Adrenal gland (tissue), 12 donors: ENCODE data around the gene DAPK2. TPM values are rescaled to one million over a fixed set of nuclear protein-coding genes. Genes with fewer than 3 reads are reported as not detected.
A peak's percentile ranks its signal among the peaks of the same experiment; 100 is the strongest.

Source experiments
- DNase-seq, 7 donors: peaks; one replicate each; pipeline ENCODE4 v3.0.0-alpha.2; 2019 to 2020
- H3K27ac ChIP-seq, 5 donors: fragments of 200-600 bp; sonication (generic) in 4 of 5; 1 replicate in 3 of 5; 2 replicates in 2 of 5; pipeline versions ENCODE4 v1.5.1 to v1.8.0; 2016 to 2020; ENCODE audit warnings: mild to moderate bottlenecking in 1 of 5
- H3K27me3 ChIP-seq: fragments of 200-600 bp; 2 replicates; pipeline ENCODE4 v1.8.0; 2021
- H3K36me3 ChIP-seq, 2 donors: fragments of 200-600 bp; replicated peaks in 1 of 2; 1 replicate in 1 of 2; 2 replicates in 1 of 2; pipeline versions ENCODE4 v1.5.1 to v1.8.0; 2018 to 2022
- H3K4me1 ChIP-seq, 2 donors: fragments of 200-600 bp; replicated peaks in 1 of 2; 1 replicate in 1 of 2; 2 replicates in 1 of 2; pipeline versions ENCODE4 v1.5.1 to v1.8.0; 2018 to 2021
- H3K4me3 ChIP-seq, 4 donors: fragments of 200-600 bp; sonication (generic) in 3 of 4; one replicate each; pipeline ENCODE4 v1.5.1; 2016 to 2018
- H3K9me3 ChIP-seq, 3 donors: fragments of 200-600 bp; sonication (generic) in 1 of 3; replicated peaks in 1 of 3; 1 replicate in 2 of 3; 2 replicates in 1 of 3; pipeline versions ENCODE4 v1.5.1 to v1.8.0; 2016 to 2021
- POLR2A ChIP-seq, 2 donors: fragments of 450-650 bp; IDR thresholded peaks; one replicate each; pipeline ENCODE4 v1.6.1; 2017; ENCODE audit warnings: antibody characterized with exemption in 2 of 2, mild to moderate bottlenecking in 2 of 2, moderate library complexity in 1 of 2
- WGBS, 4 donors: extraction: QIAGEN DNeasy Blood & Tissue Kit in 2 of 4; methylation state at CpG; one replicate each; pipeline versions ENCODE4 v1.1.5 to v1.1.7; 2013 to 2017; 5-methylcytosine and 5-hydroxymethylcytosine counted together
- intact Hi-C, 2 donors: fragments of 100-400 bp; cut with DNase I; formaldehyde crosslinking; loops; one replicate each; pipeline versions ENCODE4 v1.14.1 to v1.15.0; 2022 to 2023
- polyA plus RNA-seq, 3 donors: library from polyadenylated mRNA; stranded (reverse); fragments of 200-250 nt in 2 of 3; fragments of 350-450 nt in 1 of 3; fragmentation: Illumina TruSeq in 1 of 3; extraction: RNeasy Lipid Tissue Mini Kit (QIAGEN cat#74804) in 1 of 3; gene quantifications; one replicate each; pipeline ENCODE4 v1.2.3, GENCODE V29; 2013 to 2014
- total RNA-seq, 9 donors: library from RNA; depleted of rRNA in 4 of 9; stranded (reverse); fragments of >200 nt in 4 of 9; fragments of 120-200 nt in 1 of 9; fragmentation: NEBNext Ultra II Directional in 1 of 9; extraction: Animal tissue kit (Norgen Biotek cat#: 25700) in 1 of 9; gene quantifications; one replicate each; pipeline versions ENCODE4 v1.1.0 to v1.2.4, GENCODE V29; 2013 to 2023
- TF ChIP-seq, protein P1 (sequence below), 6 experiments: fragments of 450-650 bp in 4 of 6; fragments of 200-600 bp in 2 of 6; sonication (generic) in 1 of 6; IDR thresholded peaks; 1 replicate in 5 of 6; 2 replicates in 1 of 6; pipeline versions ENCODE4 v1.5.1 to v1.8.0; 2016 to 2021; ENCODE audit warnings: antibody characterized with exemption in 6 of 6, mild to moderate bottlenecking in 2 of 6, moderate library complexity in 1 of 6
- donor health status: healthy with polysubstance abuse.
- donor health status: Bipolar disorder and iron deficiency.
- donor health status: DM: yes; HTN: yes; CAD: no.
- donor health status: DM: no; HTN: no; CAD: no.
- donor health status: DM: no; HTN: no; CAD: no.
- donor health status: DM: yes; HTN: yes; CAD: no.

DAPK2 gene
- total and polyA plus RNA-seq, 12 donors, result 0.97 to 8.7 (median 6.1) TPM

DNA sequence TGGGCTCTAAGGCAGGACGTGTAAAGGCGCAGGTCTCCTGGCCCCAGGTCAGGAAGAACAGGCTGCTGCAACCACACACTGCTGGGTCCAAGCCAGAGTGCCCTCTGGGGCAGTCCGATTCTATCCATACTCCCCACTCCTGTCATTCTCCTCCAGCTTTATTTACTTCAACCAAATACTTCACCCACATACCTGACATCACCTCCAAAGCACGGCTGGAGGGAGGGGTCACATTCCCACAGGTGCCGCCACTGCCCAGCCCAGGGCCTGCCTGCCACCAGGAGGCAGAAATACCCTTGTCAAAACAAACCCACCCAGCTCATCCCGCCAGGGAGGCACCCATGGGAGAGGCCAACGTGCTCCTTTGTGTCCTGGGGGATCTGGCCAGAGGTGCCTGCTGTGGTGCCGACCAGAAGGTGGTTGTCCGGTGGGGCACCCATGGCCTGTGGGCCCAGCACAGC lies 100.4 kb downstream of the DAPK2 start:
- 85 to 91% (median 88%) methylated on average over 5 to 9 of the region's 9 CpGs for WGBS, 4 donors
- Histone ChIP-seq H3K27me3 (no peaks in the 10 kb centered on the region), H3K27ac (no peak overlapping the region), H3K9me3 (no peaks in the 10 kb centered on the region), H3K4me3 (no peak overlapping the region), H3K4me1 (peaks cover 11 to 13% of the 10 kb centered on the region in 2 donors), H3K36me3 (no peaks in the 10 kb centered on the region)
- intact Hi-C loops, result no loop called here
- TF ChIP-seq, protein P1, sequence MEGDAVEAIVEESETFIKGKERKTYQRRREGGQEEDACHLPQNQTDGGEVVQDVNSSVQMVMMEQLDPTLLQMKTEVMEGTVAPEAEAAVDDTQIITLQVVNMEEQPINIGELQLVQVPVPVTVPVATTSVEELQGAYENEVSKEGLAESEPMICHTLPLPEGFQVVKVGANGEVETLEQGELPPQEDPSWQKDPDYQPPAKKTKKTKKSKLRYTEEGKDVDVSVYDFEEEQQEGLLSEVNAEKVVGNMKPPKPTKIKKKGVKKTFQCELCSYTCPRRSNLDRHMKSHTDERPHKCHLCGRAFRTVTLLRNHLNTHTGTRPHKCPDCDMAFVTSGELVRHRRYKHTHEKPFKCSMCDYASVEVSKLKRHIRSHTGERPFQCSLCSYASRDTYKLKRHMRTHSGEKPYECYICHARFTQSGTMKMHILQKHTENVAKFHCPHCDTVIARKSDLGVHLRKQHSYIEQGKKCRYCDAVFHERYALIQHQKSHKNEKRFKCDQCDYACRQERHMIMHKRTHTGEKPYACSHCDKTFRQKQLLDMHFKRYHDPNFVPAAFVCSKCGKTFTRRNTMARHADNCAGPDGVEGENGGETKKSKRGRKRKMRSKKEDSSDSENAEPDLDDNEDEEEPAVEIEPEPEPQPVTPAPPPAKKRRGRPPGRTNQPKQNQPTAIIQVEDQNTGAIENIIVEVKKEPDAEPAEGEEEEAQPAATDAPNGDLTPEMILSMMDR (IDR thresholded peaks at IDR 0.05), result no peak
- TF ChIP-seq POLR2A (IDR thresholded peaks at IDR 0.05), result no peak
- DNase-seq, result peak in 3 of 7 donors; percentile 13 to 23 (median 18)

DNA sequence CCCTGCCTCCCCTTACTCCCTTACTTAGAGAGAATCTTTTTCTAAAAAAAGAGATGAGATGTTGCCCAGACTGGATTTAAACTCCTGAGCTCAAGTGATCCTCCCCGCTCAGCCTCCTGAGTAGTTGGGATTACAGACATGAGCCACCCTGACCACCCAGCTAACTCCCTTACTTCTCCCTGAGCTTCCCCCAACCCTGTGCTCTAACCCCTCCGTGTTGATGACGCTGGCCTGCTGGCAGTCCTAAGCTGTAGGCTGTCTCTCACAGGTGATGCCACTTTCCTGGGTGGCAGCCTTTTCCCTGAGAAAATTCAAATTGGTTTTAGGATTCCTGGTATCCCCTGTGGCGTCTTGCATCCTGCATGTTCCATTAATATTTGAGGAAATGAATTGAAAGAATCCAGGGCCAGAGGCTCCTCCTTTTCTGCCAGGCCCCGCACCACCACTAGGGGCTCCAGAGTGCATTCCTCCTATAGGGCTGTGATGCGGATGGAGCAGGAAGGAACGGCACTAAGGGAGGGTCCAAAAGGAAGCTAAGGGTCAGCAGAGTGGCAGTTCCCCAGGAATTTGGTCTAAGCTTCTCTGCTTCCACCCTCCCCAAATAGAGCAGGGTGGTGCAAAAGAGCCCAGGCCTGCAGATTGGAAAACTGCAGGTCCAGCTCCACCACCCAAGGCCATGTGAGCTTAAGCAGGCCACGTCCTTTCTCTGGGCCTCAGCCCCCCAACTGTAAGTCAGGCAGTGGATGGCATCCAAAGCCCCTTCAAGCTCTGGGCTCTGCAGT lies 101.1 kb downstream of the DAPK2 start:
- H3K9me3 ChIP-seq, result no peaks in the 10 kb centered on the region

DNA sequence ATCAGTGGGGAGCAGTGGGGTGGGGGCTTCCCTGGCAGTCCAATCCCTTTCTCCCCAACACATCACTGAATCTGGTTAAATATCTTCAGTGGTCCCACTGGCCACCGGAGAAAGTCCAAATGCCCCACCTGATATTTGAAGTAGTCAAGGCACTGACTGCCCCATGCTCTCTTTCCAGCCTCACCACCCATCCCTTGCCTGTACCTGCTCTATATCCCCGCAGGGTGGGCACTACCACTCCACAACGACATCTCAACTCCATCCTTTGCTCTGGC lies 101.7 kb downstream of the DAPK2 start:
- H3K9me3 ChIP-seq, result no peaks in the 10 kb centered on the region
- TF ChIP-seq POLR2A (IDR thresholded peaks at IDR 0.05), result no peak
- TF ChIP-seq, protein P1 (IDR thresholded peaks at IDR 0.05), result no peak
- H3K27me3 ChIP-seq, result no peaks in the 10 kb centered on the region
- 82 to 94% (median 88%) methylated on average over 3 of the region's 3 CpGs for WGBS, 4 donors
- H3K36me3 ChIP-seq, result no peaks in the 10 kb centered on the region
- peak in 3 of 7 donors; percentile 8 to 35 (median 9) for DNase-seq
- H3K4me1 ChIP-seq, result peaks cover 16 to 21% of the 10 kb centered on the region in 2 donors
- H3K27ac ChIP-seq, result no peak overlapping the region
- intact Hi-C loops, result loop anchor here in 1 of 2 donors (5.0 kb wide), 1 partner anchor 103 kb away; the partner anchor contains the start of gene DAPK2
- H3K4me3 ChIP-seq, result no peak overlapping the region

More for the DNA sequence above, 101.1 kb downstream of the DAPK2 start:
- no peak overlapping the region for H3K4me3 ChIP-seq
- intact Hi-C loops, result no loop called here
- TF ChIP-seq, protein P1 (IDR thresholded peaks at IDR 0.05), result peak; percentile 84 to 96 (median 88)
- TF ChIP-seq POLR2A (IDR thresholded peaks at IDR 0.05), result no peak
- WGBS, 4 donors, result 42 to 73% (median 44%) methylated on average over 4 to 8 of the region's 8 CpGs
- no peaks in the 10 kb centered on the region for H3K36me3 ChIP-seq
- peak; percentile 59 to 86 (median 76) for DNase-seq
- peak overlapping the region in 1 of 5 donors; percentile 13 for H3K27ac ChIP-seq
- no peaks in the 10 kb centered on the region for H3K27me3 ChIP-seq
- H3K4me1 ChIP-seq, result peaks cover 11 to 16% of the 10 kb centered on the region in 2 donors

DNA sequence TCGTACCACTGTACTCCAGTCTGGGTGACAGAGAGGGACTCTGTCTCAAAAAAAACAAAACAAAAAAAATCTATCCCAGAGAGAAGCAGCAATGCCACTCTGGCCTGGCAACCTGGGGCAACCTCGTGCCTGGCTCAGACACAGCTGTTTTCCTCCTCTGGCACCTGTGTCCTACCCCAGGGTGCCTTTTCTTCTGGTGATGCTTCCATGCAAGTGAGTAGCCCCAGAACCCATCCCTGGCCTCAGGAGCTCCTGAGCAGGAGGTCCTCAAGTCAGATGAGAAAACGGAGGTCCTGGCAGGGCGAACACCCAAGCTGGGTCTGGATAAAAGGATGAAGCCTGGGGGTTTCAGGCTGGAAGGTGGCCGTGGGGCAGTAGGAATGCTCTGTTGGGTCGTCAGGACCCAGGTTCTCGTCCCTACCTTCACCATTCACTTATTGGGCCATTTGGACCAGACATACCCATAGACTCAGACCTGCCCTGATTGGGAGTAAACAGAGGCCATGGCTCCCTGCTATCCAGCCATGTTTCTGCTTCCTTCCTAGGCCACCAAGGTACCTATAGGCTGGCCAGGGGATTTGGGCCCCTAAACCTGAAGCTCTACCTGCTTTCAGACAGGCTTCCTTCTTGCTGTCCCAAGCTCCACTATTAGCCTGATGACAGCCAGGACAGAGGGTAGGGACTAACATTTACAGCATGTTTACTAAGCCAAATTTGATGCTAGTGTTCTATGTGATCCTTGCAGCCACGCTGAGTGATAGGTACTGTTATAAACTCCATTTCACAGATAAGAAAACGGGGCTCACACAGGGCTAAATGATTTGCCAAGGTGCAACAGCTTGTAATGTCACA lies 102.2 kb downstream of the DAPK2 start:
- WGBS, 4 donors, result 80 to 95% (median 90%) methylated on average over 8 to 9 of the region's 9 CpGs

More for the DNA sequence above, 102.2 kb downstream of the DAPK2 start:
- Histone ChIP-seq H3K27me3 (no peaks in the 10 kb centered on the region), H3K4me3 (no peak overlapping the region), H3K36me3 (no peaks in the 10 kb centered on the region), H3K9me3 (no peaks in the 10 kb centered on the region), H3K4me1 (peaks cover 21 to 27% of the 10 kb centered on the region in 2 donors), H3K27ac (no peak overlapping the region)
- intact Hi-C loops, result loop anchor here in 1 of 2 donors (5.0 kb wide), 1 partner anchor 103 kb away; the partner anchor contains the start of gene DAPK2
- TF ChIP-seq POLR2A (IDR thresholded peaks at IDR 0.05), result no peak
- TF ChIP-seq, protein P1 (IDR thresholded peaks at IDR 0.05), result no peak
- DNase-seq, result peak in 2 of 7 donors; percentile 6 to 15
